ENCODE data around the gene ITPK1.

- TF ChIP-seq POLR2AphosphoS5 (IDR thresholded peaks at IDR 0.05; ENCODE audit: low read depth, low read length) (no peak), POLR2A (IDR thresholded peaks at IDR 0.05; ENCODE audit: low read depth, low read length) (no peak), TAF1 (IDR thresholded peaks at IDR 0.05; ENCODE audit: borderline replicate concordance, low read depth, low read length) (no peak)
These were observed 108.3 kb downstream of the ITPK1 start for GRCh38 chr14:93007225-93007997.

Measured in GM12892 (cell line).